Keratinocyte (primary cell): ENCODE results near the gene WNK2. TPM values are rescaled to one million over a fixed set of nuclear protein-coding genes. Genes with fewer than 3 reads are reported as not detected.

Source experiments
- DNase-seq: peaks from one replicate; pipeline ENCODE4 v3.0.0-alpha.2; 2011; ENCODE audit warnings: low read depth, missing footprints, low spot score
- FAIRE-seq: peaks from 2 replicates; lab custom pipeline; 2011; peaks lifted over from hg19 to GRCh38; lab: Jason Lieb, UNC
- H2AFZ ChIP-seq: 2 replicates; pipeline ENCODE4 v1.6.0; 2012; ENCODE audit warnings: low read length, control low read depth, inconsistent platforms; ENCODE audit not compliant: control insufficient read depth
- H3K27ac ChIP-seq: 2 replicates; pipeline ENCODE4 v1.5.1; 2011; ENCODE audit warnings: low read length; ENCODE audit not compliant: control insufficient read depth, insufficient read depth
- H3K27me3 ChIP-seq: 3 replicates; pipeline ENCODE4 v1.6.0; 2011; ENCODE audit warnings: low read length; ENCODE audit not compliant: control insufficient read depth, insufficient read depth; ENCODE audit errors: extremely low read depth
- H3K36me3 ChIP-seq, 2 experiments: 2 replicates in 1 of 2; 3 replicates in 1 of 2; pipeline ENCODE4 v1.5.1; 2011; ENCODE audit warnings: low read length in 2 of 2, mild to moderate bottlenecking in 1 of 2; ENCODE audit not compliant: control insufficient read depth in 2 of 2, insufficient read depth in 2 of 2; ENCODE audit errors: extremely low read depth in 1 of 2
- H3K4me1 ChIP-seq: 3 replicates; pipeline ENCODE4 v1.5.1; 2011; ENCODE audit warnings: low read length; ENCODE audit not compliant: control insufficient read depth, insufficient read depth; ENCODE audit errors: extremely low read depth
- H3K4me2 ChIP-seq: 3 replicates; pipeline ENCODE4 v1.6.0; 2011; ENCODE audit warnings: low read depth, low read length; ENCODE audit not compliant: control insufficient read depth, insufficient read depth; ENCODE audit errors: extremely low read depth
- H3K4me3 ChIP-seq, 3 experiments: fragments of 200-600 bp in 1 of 3; sonication (generic) in 1 of 3; 2 replicates in 2 of 3; 3 replicates in 1 of 3; pipeline ENCODE4 v1.5.1; 2011 to 2016; ENCODE audit warnings: low read length in 3 of 3, mild to moderate bottlenecking in 3 of 3, control low read depth in 2 of 3, inconsistent platforms in 1 of 3, low read depth in 1 of 3, mixed read lengths in 1 of 3, mixed run types in 1 of 3, moderate library complexity in 1 of 3; ENCODE audit not compliant: control insufficient read depth in 2 of 3, insufficient read depth in 2 of 3; ENCODE audit errors: extremely low read depth in 1 of 3
- H3K79me2 ChIP-seq: 2 replicates; pipeline ENCODE4 v1.6.0; 2012; ENCODE audit warnings: low read length; ENCODE audit not compliant: control insufficient read depth, insufficient read depth
- H3K9ac ChIP-seq: 3 replicates; pipeline ENCODE4 v1.6.0; 2011; ENCODE audit warnings: low read length; ENCODE audit not compliant: control insufficient read depth, insufficient read depth; ENCODE audit errors: extremely low read depth
- H3K9me1 ChIP-seq: 3 replicates; pipeline ENCODE4 v1.6.0; 2011; ENCODE audit warnings: low read length; ENCODE audit not compliant: control insufficient read depth, insufficient read depth; ENCODE audit errors: extremely low read depth
- H3K9me3 ChIP-seq: 2 replicates; pipeline ENCODE4 v1.5.1; 2012; ENCODE audit warnings: low read depth, low read length; ENCODE audit not compliant: control insufficient read depth
- H4K20me1 ChIP-seq: 3 replicates; pipeline ENCODE4 v1.6.0; 2011; ENCODE audit warnings: low read length; ENCODE audit not compliant: control insufficient read depth, insufficient read depth; ENCODE audit errors: extremely low read depth
- EZH2 ChIP-seq: IDR thresholded peaks from one replicate; pipeline ENCODE4 v1.6.1; 2012; ENCODE audit warnings: inconsistent platforms, mild to moderate bottlenecking, low read length, moderate library complexity
- dilution Hi-C: fragments of 300-500 bp; cut with MboI; formaldehyde crosslinking; loops from one replicate; pipeline ENCODE4 v1.7.0; 2020; ENCODE audit warnings: low sequenced_read_pairs; ENCODE audit not compliant: extremely low pct_ligation_motif_present
- polyA plus RNA-seq, 5 experiments: library from polyadenylated mRNA; depleted of rRNA in 3 of 5; stranded (reverse) in 3 of 5; stranded (forward) in 1 of 5; unstranded in 1 of 5; fragments of >200 nt; gene quantifications; 1 replicate in 1 of 5; 2 replicates in 3 of 5; 3 replicates in 1 of 5; pipeline versions ENCODE4 v1.2.1 to v1.2.3, GENCODE V29; 2011 to 2012; ENCODE audit warnings: missing spikeins in 2 of 5, low read depth in 1 of 5, low replicate concordance in 1 of 5
- TF ChIP-seq, protein P1 (sequence below), 3 experiments: IDR thresholded peaks in 1 of 3; conservative IDR thresholded peaks in 1 of 3; optimal IDR thresholded peaks in 1 of 3; 2 replicates in 2 of 3; 3 replicates in 1 of 3; pipeline versions ENCODE3 to v1.5.1; 2011; ENCODE audit warnings: low read length in 3 of 3, mild to moderate bottlenecking in 3 of 3, moderate library complexity in 2 of 3, control low read depth in 1 of 3, inconsistent platforms in 1 of 3; ENCODE audit not compliant: insufficient read depth in 2 of 3; ENCODE audit errors: extremely low read depth in 1 of 3

WNK2 gene
- polyA plus RNA-seq, 1 donor (not counting 4 experiments of a cell fraction or from before 2014, with no cell fraction given): not detected

DNA sequence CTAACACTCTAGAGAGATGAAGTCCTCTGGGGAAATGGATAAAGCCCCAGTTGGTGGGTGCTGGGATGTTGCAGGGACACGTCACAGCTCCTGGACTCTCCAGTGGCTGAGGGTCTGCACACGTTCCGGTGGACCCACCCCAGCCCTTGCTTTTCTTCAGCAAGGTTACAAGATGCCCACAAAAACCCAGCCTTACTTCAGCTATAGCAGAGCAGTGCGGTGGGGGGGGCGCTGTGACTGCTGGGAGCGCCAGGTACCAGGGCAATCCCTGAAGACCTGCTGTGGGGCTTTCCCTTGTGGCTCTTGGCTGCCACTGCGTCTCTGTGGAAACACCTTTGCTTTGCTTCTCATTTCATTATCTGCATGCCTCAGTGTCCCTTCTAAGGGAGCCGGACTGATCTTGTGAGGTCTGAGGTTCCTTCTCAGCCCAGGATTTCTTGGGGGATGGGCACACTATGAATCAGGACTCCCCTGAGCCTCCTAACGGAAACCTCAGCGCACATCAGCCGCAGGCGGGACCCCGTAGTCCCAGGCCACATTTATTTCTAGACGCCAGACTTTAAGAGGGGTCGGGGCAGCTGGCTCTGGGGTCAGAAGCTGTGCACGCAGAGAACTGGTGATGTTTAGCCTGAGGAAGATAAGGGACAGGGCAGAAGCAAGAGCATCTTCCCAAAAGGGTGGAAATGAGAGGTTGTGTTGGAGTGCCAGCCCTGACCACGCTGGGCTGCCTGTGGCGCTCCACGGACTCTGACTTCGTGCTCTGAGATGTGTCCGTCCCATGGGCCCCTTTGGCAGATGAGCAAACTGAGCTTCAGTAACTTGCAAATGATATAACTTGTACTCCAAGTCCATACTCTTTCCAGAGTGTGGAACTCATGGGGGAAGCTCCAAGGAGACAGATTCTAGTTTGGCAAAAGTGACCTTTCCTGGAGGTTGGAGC, 106.8 kb downstream of the WNK2 start:
- no peaks in the 10 kb centered on the region for H3K4me1 ChIP-seq
- FAIRE-seq: no peak
- no peaks in the 10 kb centered on the region for H3K36me3 ChIP-seq
- no peaks in the 10 kb centered on the region for H4K20me1 ChIP-seq
- no peak for TF ChIP-seq EZH2
- TF ChIP-seq, protein P1, sequence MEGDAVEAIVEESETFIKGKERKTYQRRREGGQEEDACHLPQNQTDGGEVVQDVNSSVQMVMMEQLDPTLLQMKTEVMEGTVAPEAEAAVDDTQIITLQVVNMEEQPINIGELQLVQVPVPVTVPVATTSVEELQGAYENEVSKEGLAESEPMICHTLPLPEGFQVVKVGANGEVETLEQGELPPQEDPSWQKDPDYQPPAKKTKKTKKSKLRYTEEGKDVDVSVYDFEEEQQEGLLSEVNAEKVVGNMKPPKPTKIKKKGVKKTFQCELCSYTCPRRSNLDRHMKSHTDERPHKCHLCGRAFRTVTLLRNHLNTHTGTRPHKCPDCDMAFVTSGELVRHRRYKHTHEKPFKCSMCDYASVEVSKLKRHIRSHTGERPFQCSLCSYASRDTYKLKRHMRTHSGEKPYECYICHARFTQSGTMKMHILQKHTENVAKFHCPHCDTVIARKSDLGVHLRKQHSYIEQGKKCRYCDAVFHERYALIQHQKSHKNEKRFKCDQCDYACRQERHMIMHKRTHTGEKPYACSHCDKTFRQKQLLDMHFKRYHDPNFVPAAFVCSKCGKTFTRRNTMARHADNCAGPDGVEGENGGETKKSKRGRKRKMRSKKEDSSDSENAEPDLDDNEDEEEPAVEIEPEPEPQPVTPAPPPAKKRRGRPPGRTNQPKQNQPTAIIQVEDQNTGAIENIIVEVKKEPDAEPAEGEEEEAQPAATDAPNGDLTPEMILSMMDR (optimal IDR thresholded peaks at IDR 0.05 in 1 of 3, IDR thresholded peaks at IDR 0.05 in 1 of 3, conservative IDR thresholded peaks at IDR 0.05 in 1 of 3; ENCODE audit: extremely low read depth in 1 of 3, insufficient read depth in 2 of 3, low read length in 3 of 3): no peak
- no peak overlapping the region for H3K9ac ChIP-seq
- H3K9me3 ChIP-seq: no peaks in the 10 kb centered on the region
- H3K27ac ChIP-seq: no peak overlapping the region
- no peak overlapping the region for H2AFZ ChIP-seq
- no peak overlapping the region for H3K4me3 ChIP-seq
- DNase-seq: no peak
- H3K9me1 ChIP-seq: no peaks in the 10 kb centered on the region
- H3K27me3 ChIP-seq: peaks cover 15% of the 10 kb centered on the region
- H3K4me2 ChIP-seq: no peak overlapping the region
- dilution Hi-C loops: no loop called here
- no peaks in the 10 kb centered on the region for H3K79me2 ChIP-seq

DNA sequence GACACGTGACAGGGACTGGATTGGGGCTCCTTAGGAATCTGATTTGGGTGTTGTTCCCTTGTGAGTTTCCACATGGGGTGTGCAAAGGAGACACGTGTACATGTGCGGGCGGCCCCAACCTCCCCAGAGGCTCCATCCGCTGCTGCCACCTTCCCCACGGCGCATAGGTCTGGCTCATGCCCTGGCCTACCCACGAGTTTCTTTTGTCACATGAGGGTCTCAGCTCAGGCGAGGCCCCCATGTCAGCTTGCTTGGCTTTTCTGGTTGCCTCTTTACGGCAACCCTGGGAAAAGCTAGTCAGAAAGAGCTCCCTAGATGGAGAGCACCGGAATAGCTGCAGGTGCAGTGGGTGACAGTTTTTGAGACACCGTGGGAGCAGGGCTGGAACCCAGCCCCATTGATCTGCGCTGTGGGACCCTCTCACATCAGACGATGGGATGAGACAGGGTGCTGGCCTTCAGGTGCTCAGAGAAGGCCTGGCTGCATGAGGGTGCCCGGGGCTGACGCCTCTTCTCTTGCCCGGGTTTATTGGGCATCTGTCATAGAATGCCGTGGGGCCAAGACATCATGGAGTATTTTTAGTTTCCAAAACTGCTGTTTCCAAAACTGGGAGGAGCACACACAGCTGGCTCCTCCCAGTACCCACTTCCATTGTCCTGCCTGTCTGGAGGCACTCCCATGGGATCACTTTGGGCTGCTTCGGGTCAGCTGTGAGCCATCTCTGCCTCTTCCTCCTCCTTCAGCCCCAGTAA, 107.8 kb downstream of the WNK2 start:
- Histone ChIP-seq H3K4me3 (no peak overlapping the region), H3K79me2 (no peaks in the 10 kb centered on the region), H3K36me3 (no peaks in the 10 kb centered on the region), H3K4me2 (no peak overlapping the region), H4K20me1 (no peaks in the 10 kb centered on the region), H2AFZ (no peak overlapping the region), H3K4me1 (no peaks in the 10 kb centered on the region), H3K9me3 (no peaks in the 10 kb centered on the region), H3K9ac (no peak overlapping the region), H3K27me3 (peaks cover 15% of the 10 kb centered on the region), H3K27ac (no peak overlapping the region), H3K9me1 (no peaks in the 10 kb centered on the region)
- FAIRE-seq (no peak), DNase-seq (no peak)
- dilution Hi-C loops: no loop called here
- TF ChIP-seq, protein P1 (optimal IDR thresholded peaks at IDR 0.05 in 1 of 3, IDR thresholded peaks at IDR 0.05 in 1 of 3, conservative IDR thresholded peaks at IDR 0.05 in 1 of 3; ENCODE audit: extremely low read depth in 1 of 3, insufficient read depth in 2 of 3, low read length in 3 of 3): no peak
- no peak for TF ChIP-seq EZH2
